ENCODE data around the gene HOXB5.

HOXB5 gene

GRCh38 chr17:48615047-48615962 is 21.7 kb upstream of the HOXB5 start, which contains the start of gene HOXB8:
TSS of gene HOXB8 (minus strand) at chr17:48615292. CDS start at chr17:48614704, 588 bp downstream.
- no peak for DNase-seq

- no peak for DNase-seq
Observed at GRCh38 chr17:48613862-48614694, 20.5 kb upstream of the HOXB5 start.

- peak in 1 of 4 experiments; percentile 29 for DNase-seq
Observed at GRCh38 chr17:48612854-48613691, 19.5 kb upstream of the HOXB5 start.

- DNase-seq = no peak
Observed at GRCh38 chr17:48612456-48612853, 18.9 kb upstream of the HOXB5 start.

- no peak for DNase-seq
Observed at GRCh38 chr17:48611681-48612455, 18.3 kb upstream of the HOXB5 start.

GRCh38 chr17:48611213-48611612 is 17.6 kb upstream of the HOXB5 start:
- no peak for DNase-seq

- DNase-seq = peak in 2 of 4 experiments; percentile 28 to 31
Observed at GRCh38 chr17:48610282-48611211, 17.0 kb upstream of the HOXB5 start, which contains the start of gene HOXB7. TSS of gene HOXB7 (minus strand) at chr17:48611017. CDS start at chr17:48610918, 99 bp downstream.

GRCh38 chr17:48609759-48610281 is 16.2 kb upstream of the HOXB5 start:
- no peak for DNase-seq

GRCh38 chr17:48609033-48609432 is 15.5 kb upstream of the HOXB5 start:
- DNase-seq = no peak

GRCh38 chr17:48608494-48608834 is 14.9 kb upstream of the HOXB5 start:
- no peak for DNase-seq

- DNase-seq = no peak
Observed at GRCh38 chr17:48606892-48607614, 13.5 kb upstream of the HOXB5 start.

GRCh38 chr17:48605991-48606891 is 12.7 kb upstream of the HOXB5 start:
- no peak for DNase-seq

GRCh38 chr17:48605409-48605919 is 11.9 kb upstream of the HOXB5 start:
- DNase-seq = no peak

- DNase-seq = no peak
Observed at GRCh38 chr17:48604770-48605329, 11.3 kb upstream of the HOXB5 start, which contains the start of gene HOXB6. TSS of gene HOXB6 (minus strand) at chr17:48604986. CDS start at chr17:48598150, 6,836 bp downstream.

GRCh38 chr17:48603959-48604769 is 10.6 kb upstream of the HOXB5 start:
- DNase-seq = no peak

GRCh38 chr17:48601539-48602425 is 8.2 kb upstream of the HOXB5 start:
- no peak for DNase-seq
